ENCODE data around the gene CAPNS1.

CAPNS1 gene

DNA sequence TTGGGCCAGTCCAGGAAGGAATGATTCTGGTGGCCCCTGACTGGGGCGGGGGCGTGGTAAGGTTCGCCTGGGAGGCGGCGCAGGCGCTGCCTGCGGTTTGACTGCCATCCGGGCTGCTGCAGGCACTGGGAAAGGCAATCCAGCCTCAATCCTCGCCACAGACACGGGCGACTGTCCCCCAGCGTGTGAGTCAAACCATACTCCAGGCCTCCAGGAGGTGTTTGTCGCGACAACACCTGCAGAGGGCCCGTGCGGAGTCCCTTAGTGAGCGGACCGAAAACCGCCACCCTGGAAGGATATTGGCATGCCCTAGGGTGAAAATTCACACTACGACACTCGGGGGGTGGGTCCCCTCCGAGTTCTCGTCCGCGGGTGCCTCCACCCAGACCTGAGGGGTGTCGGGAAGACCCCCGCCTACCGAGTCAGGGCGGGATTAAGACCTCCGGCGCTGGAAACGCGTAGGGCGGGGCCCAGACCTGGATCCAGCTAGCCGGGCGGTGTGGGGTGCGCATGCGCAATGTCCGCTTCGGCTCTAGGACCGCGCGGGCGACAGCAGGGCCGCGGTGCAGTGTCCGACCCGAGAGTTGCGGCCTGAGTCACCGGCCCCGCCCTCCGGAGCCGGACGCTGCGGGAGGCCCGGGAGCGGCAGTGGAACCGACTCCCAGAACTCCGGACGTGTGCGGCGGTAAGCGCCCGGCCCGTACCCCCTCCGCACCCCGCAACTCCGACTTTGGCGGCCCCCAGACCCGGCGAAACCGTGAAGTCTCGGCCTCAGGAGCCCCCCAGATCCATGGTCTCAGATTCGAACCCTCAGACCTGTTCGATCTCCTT is at the start of gene CAPNS1:
CAPNS1 (plus strand) TSS at position 594 of the 831 bp plus-strand sequence. CDS start 946 bp downstream, outside the sequence.
- peak; percentile 95 for DNase-seq (ENCODE audit: low read depth)

DNA sequence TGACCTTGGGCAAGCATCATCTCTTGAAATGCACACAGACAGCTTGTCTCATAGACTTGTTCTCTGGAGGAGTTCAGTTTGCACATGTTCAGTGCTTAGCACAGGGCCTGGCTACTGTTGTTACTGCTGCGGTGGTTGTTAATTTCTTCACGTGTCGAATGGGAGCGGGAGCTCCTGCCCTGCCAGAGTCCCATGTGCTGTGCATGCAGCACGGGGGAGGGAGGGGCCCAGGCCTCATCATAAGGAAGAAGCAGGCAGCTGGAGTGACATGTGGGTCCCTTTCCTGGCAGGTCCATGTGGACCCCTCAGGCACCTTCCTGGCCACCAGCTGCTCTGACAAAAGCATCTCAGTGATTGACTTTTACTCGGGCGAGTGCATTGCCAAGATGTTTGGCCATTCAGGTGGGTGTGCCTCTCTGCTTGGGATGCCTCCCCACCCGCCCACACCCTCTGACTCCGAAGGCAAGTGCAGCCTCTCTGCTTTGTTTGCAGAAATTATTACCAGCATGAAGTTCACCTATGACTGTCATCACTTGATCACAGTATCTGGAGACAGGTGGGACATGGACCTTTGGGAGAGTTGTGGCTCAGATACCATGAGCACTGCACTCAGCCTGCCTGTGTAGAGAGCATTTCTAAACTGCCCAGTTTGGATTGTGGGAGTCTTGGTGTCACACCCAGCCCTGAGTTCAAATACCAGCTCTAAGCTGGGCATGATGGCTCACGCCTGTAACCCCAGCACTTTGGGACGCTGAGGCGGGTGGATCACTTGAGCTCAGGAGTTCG is 48.8 kb upstream of the CAPNS1 start:
- DNase-seq (ENCODE audit: low read depth) = no peak

DNA sequence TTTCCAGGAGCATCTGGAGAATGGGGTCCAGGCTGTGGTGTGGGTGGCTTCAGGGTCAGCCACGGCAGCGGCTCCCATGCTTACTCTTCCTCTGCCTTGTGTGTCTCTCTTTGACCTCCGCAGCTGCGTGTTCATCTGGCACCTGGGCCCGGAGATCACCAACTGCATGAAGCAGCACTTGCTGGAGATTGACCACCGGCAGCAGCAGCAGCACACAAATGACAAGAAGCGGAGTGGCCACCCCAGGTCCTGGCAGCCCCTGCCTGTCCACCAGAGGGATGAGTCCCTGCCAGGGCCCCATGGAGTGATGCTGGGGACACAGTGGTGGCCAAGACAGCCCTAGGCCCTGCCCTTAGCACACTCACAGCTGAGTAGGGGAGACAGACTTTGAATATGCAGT is 47.3 kb upstream of the CAPNS1 start:
- no peak for DNase-seq (ENCODE audit: low read depth)

DNA sequence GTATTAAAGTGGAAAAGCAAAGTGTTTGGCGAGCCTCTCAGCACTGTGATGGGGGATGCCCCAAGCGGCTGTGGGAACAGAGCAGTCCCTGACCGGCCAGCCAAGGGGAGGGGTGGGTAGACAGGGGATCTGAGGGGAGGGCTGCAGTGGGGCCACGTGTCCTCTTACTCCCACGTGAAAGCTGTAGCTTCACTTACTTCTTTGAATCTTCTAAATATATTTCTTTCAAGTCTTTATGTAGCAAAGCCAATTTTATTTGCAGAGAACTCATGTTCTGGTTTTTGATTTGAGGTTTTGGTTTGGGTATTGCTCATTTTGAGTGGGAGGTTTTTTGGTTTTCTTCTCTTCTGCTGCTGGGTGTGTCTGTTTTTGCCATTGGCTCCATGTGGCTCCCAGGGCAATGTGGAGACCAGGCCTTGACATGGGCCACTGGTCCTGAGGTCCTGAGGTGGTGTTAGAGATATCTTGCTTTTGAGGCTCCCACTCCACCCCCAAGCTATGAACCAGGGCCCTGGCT is 46.7 kb upstream of the CAPNS1 start:
- DNase-seq (ENCODE audit: low read depth) = no peak

GRCh38 chr19:36093687-36094086 is 46.2 kb upstream of the CAPNS1 start:
- no peak for DNase-seq (ENCODE audit: low read depth)

- DNase-seq (ENCODE audit: low read depth) = no peak
Observed at GRCh38 chr19:36097036-36097435, 42.8 kb upstream of the CAPNS1 start.

- DNase-seq (ENCODE audit: low read depth) = no peak
Observed at GRCh38 chr19:36099166-36099785, 40.6 kb upstream of the CAPNS1 start.

- no peak for DNase-seq (ENCODE audit: low read depth)
Observed at GRCh38 chr19:36100476-36100875, 39.4 kb upstream of the CAPNS1 start.

DNA sequence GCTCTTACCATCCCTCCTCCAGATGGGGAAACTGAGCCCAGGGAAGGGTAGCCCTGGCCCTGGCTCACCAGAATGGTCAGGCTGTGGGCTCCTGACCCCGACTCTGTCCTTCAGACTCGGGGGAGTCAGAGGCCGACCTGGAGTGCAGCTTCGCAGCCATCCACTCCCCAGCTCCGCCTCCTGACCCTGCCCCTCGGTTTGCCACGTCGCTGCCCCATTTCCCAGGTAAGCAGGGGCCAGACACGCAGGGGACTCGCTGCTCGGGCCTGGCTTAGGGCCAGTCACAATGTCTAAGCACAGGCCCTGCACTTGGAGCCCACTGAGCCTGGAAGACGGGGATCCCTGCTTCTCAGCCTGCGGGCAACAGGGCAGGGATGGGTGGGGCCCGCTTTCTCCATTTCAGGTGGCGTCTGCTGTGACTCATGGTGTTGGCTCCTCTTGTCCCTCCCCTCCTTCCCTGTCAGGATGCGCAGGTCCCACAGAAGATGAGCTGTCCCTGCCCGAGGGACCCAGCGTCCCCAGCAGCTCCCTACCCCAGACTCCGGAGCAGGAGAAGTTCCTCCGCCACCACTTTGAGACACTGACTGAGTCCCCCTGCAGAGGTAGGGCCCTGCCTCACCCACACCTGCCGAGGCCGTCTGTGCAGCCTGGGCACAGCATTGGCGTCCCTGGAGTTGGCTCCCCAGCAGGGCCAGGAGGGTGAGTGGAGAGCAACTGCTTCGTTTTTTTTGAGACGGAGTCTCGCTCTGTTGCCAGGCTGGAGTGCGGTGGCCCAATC is 38.1 kb upstream of the CAPNS1 start:
- DNase-seq (ENCODE audit: low read depth) = no peak

- no peak for DNase-seq (ENCODE audit: low read depth)
Observed at GRCh38 chr19:36103040-36103626, 36.7 kb upstream of the CAPNS1 start.

- no peak for DNase-seq (ENCODE audit: low read depth)
Observed at GRCh38 chr19:36103842-36104552, 35.9 kb upstream of the CAPNS1 start.

- no peak for DNase-seq (ENCODE audit: low read depth)
Observed at GRCh38 chr19:36106441-36106840, 33.4 kb upstream of the CAPNS1 start.

DNA sequence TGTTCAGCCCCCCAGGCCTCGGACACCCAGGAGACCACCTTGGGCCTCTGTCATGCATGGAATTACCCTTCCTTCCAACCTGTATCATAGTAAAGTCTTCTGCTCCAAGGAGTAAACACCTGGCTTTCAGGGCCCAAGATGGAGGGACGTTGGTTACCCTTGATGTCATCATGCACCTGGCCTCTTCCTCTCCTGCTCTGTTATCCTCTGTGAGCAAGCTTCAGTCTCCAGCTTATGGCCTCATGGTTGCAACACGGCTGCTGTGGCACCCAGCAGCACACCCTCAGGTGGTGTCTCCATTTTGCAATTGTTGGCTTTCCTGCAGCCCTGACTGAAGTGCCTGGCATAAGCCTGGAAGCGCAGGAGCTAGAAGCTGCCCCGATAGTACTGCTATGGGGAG is 32.9 kb upstream of the CAPNS1 start:
- DNase-seq (ENCODE audit: low read depth) = no peak

GRCh38 chr19:36108684-36109083 is 31.2 kb upstream of the CAPNS1 start:
- DNase-seq (ENCODE audit: low read depth) = no peak

DNA sequence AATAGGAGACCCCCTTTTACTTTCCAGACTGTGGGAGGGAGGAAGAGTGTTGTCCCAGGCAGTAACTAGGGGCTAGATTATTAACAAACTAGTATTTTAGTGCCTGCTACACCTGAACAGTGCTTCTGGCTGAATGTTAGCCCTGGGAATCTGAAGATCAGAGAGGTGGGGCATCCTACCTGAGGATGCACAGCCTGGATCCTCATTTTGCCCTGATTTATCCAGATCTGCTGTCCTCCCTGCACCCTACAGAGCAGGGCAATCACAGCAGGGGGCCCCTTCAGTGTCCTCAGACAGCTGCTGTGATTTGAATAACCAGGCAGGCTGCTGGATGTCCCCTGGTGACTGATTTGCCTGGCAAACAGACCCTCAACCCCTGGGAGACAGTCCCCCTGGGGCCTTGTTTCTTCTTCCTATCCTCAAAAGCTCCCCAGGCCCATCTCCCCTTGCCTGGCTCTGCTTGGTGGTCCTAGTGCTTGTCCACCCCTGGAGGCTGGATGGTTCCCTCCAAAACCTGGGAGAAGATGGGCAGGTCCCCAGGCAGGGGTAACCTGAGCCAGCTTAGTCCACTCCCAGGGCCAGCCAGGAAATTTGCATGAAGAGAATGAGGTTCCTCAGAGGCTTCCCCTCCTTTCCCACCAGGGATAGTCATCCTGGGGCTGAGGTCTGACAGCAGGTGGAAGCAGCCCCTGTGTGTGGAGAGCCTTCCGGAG is 29.2 kb upstream of the CAPNS1 start, which contains the start of gene OVOL3:
OVOL3 (plus strand) TSS at position 657 of the 713 bp plus-strand sequence. CDS start 60 bp downstream, outside the sequence.
- no peak for DNase-seq (ENCODE audit: low read depth)

GRCh38 chr19:36111200-36111539 is 28.7 kb upstream of the CAPNS1 start:
- no peak for DNase-seq (ENCODE audit: low read depth)

GRCh38 chr19:36112678-36113077 is 27.2 kb upstream of the CAPNS1 start:
- no peak for DNase-seq (ENCODE audit: low read depth)

- DNase-seq (ENCODE audit: low read depth) = no peak
Observed at GRCh38 chr19:36113425-36113824, 26.4 kb upstream of the CAPNS1 start.

DNA sequence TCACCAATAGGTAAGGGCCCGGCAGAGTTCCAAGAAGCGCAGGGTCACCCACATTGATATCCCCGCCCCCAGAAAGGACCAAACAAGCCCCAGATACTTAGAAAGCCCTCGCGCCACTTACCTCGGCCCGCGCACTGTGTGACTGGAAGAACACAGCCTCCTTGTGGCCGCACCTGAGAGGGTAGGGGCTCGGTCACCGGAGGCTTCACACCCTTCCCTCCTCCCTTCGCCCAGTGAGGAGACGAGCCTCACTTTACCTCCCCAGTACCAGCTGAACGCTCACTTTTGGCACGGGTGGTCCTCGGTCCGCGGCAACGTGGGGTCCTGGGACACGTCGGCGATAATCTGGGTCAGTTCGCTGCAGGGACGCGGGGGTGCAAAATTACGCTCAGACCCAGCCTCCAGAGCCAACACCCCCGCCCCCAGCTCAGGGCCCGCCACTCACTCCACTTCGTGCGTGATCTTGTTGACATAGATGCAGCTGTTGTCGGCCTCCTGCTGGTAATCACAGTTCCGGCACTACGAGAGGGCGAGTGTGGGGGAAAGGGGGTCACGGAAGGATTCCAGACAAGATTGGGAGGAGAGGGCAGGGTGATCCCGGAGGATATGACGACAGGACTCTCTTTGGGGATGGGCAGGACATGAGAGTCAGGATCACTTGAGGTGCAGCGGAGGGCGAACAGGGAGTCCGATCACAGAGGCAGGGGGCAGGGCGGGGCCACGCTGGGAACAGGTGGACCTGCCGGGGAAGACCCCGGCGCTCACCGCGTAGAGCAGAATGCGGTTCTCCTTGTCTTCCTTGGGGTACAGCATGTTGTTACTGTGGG is 25.8 kb upstream of the CAPNS1 start:
- DNase-seq (ENCODE audit: low read depth) = no peak
